HL-60 (cell line): ENCODE results near the gene MYRIP.

ENCODE experiments used
- DNase-seq, 2 experiments: peaks; one replicate each; pipeline ENCODE4 v3.0.0-alpha.2; 2010 to 2020; ENCODE audit warnings: low read depth in 1 of 2, low spot score in 1 of 2
- H3K27ac ChIP-seq: fragments of 250-450 bp; sonication (Bioruptor Pico); replicated peaks from 2 replicates; pipeline ENCODE4 v1.5.1; 2020; ENCODE audit warnings: mild to moderate bottlenecking, moderate library complexity
- H3K27me3 ChIP-seq: fragments of 250-450 bp; sonication (Bioruptor Pico); 2 replicates; pipeline ENCODE4 v1.5.1; 2021; ENCODE audit warnings: mild to moderate bottlenecking, moderate library complexity; ENCODE audit not compliant: insufficient read depth, poor library complexity, severe bottlenecking
- H3K4me3 ChIP-seq: replicated peaks from 2 replicates; pipeline ENCODE4 v1.5.1; 2011; ENCODE audit warnings: mild to moderate bottlenecking, control low read depth, low read length; ENCODE audit not compliant: insufficient read depth
- CTCF ChIP-seq: IDR thresholded peaks from one replicate; pipeline ENCODE4 v1.5.1; 2011; ENCODE audit warnings: low read length, control low read depth, inconsistent platforms; ENCODE audit not compliant: insufficient read depth
- GABPA ChIP-seq: IDR thresholded peaks from 2 replicates; pipeline ENCODE4 v1.6.1; 2012; ENCODE audit warnings: low read depth
- POLR2AphosphoS5 ChIP-seq: IDR thresholded peaks from 2 replicates; pipeline ENCODE4 v1.6.1; 2012; ENCODE audit warnings: low read depth
- SPI1 ChIP-seq: IDR thresholded peaks from 2 replicates; pipeline ENCODE4 v1.6.1; 2012; ENCODE audit warnings: low read depth, mild to moderate bottlenecking, borderline replicate concordance
- TF ChIP-seq, protein P1 (sequence below): IDR thresholded peaks from 2 replicates; pipeline ENCODE4 v1.6.1; 2012; ENCODE audit warnings: low read depth; ENCODE audit not compliant: insufficient replicate concordance

The MYRIP gene

GRCh38 chr3:40167958-40168357 is 358.5 kb downstream of the MYRIP start:
- DNase-seq: no peak
- TF ChIP-seq POLR2AphosphoS5 (no peak), SPI1 (no peak), GABPA (no peak), CTCF (no peak)
- TF ChIP-seq, protein P1, sequence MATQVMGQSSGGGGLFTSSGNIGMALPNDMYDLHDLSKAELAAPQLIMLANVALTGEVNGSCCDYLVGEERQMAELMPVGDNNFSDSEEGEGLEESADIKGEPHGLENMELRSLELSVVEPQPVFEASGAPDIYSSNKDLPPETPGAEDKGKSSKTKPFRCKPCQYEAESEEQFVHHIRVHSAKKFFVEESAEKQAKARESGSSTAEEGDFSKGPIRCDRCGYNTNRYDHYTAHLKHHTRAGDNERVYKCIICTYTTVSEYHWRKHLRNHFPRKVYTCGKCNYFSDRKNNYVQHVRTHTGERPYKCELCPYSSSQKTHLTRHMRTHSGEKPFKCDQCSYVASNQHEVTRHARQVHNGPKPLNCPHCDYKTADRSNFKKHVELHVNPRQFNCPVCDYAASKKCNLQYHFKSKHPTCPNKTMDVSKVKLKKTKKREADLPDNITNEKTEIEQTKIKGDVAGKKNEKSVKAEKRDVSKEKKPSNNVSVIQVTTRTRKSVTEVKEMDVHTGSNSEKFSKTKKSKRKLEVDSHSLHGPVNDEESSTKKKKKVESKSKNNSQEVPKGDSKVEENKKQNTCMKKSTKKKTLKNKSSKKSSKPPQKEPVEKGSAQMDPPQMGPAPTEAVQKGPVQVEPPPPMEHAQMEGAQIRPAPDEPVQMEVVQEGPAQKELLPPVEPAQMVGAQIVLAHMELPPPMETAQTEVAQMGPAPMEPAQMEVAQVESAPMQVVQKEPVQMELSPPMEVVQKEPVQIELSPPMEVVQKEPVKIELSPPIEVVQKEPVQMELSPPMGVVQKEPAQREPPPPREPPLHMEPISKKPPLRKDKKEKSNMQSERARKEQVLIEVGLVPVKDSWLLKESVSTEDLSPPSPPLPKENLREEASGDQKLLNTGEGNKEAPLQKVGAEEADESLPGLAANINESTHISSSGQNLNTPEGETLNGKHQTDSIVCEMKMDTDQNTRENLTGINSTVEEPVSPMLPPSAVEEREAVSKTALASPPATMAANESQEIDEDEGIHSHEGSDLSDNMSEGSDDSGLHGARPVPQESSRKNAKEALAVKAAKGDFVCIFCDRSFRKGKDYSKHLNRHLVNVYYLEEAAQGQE: no peak
- Histone ChIP-seq H3K4me3 (no peak overlapping the region), H3K27ac (no peak overlapping the region), H3K27me3 (no peaks in the 10 kb centered on the region)

GRCh38 chr3:40169983-40170382 is 360.6 kb downstream of the MYRIP start:
- Histone ChIP-seq H3K27ac (no peak overlapping the region), H3K27me3 (no peaks in the 10 kb centered on the region), H3K4me3 (no peak overlapping the region)
- TF ChIP-seq CTCF (no peak), POLR2AphosphoS5 (no peak), GABPA (no peak), SPI1 (no peak)
- TF ChIP-seq, protein P1: no peak
- no peak for DNase-seq

- no peaks in the 10 kb centered on the region for H3K27me3 ChIP-seq
- H3K27ac ChIP-seq: no peak overlapping the region
- no peak overlapping the region for H3K4me3 ChIP-seq
- no peak for DNase-seq
- TF ChIP-seq SPI1: no peak
- no peak for TF ChIP-seq CTCF
- TF ChIP-seq, protein P1: no peak
- TF ChIP-seq POLR2AphosphoS5: no peak
- no peak for TF ChIP-seq GABPA
These were observed 361.0 kb downstream of the MYRIP start for GRCh38 chr3:40170395-40170794.
